Fibroblast of mammary gland (primary cell): ENCODE measurements around the gene NME4.
A peak's percentile ranks its signal among the peaks of the same experiment; 100 is the strongest.
"Not testable (repeated sequence)": the region's sequence is repeated elsewhere in the genome, so short reads cannot be mapped to it uniquely, and the experiment has no call there.

Experiments used
- DNase-seq: peaks from one replicate; pipeline ENCODE4 v3.0.0-alpha.2; 2010; ENCODE audit warnings: low read depth
- H3K4me3 ChIP-seq: 2 replicates; pipeline ENCODE4 v1.5.1; 2011; ENCODE audit warnings: low read depth, mild to moderate bottlenecking, low read length, moderate library complexity; ENCODE audit not compliant: control insufficient read depth
- CTCF ChIP-seq: conservative IDR thresholded peaks from 2 replicates; pipeline ENCODE4 v1.5.1; 2011; ENCODE audit warnings: low read depth, low read length, inconsistent platforms; ENCODE audit not compliant: control insufficient read depth, insufficient read depth

The NME4 gene

GRCh38 chr16:411576-412265 lies 14.7 kb downstream of the NME4 start:
- no peak overlapping the region for H3K4me3 ChIP-seq
- no peak for TF ChIP-seq CTCF
- no peak for DNase-seq

- DNase-seq: no peak
- H3K4me3 ChIP-seq: no peak overlapping the region
- TF ChIP-seq CTCF: no peak
Measured at GRCh38 chr16:414395-415169, 17.6 kb downstream of the NME4 start.

GRCh38 chr16:415170-415498 lies 18.1 kb downstream of the NME4 start:
- not testable (repeated sequence) for DNase-seq

GRCh38 chr16:422179-422578 lies 25.2 kb downstream of the NME4 start:
- peak; percentile 16 for DNase-seq
- not testable (repeated sequence) for H3K4me3 ChIP-seq

More at GRCh38 chr16:415170-415498, 18.1 kb downstream of the NME4 start:
- H3K4me3 ChIP-seq: not testable (repeated sequence)

GRCh38 chr16:424033-424622 lies 27.1 kb downstream of the NME4 start:
- peak overlapping the region; percentile 46 for H3K4me3 ChIP-seq
- TF ChIP-seq CTCF: no peak
- DNase-seq: peak; percentile 98

- peak overlapping the region; percentile 46 for H3K4me3 ChIP-seq
- no peak for TF ChIP-seq CTCF
- DNase-seq: peak; percentile 31
Measured at GRCh38 chr16:424623-425081, 27.7 kb downstream of the NME4 start.

- DNase-seq: peak; percentile 63
- H3K4me3 ChIP-seq: peak within 1 kb of the TSS; percentile 64
- TF ChIP-seq CTCF: peak; percentile 0
Measured at GRCh38 chr16:425082-425718, 28.2 kb downstream of the NME4 start, which contains the start of gene RAB11FIP3. RAB11FIP3 (plus strand) TSS chr16:425649; CDS start chr16:426007, 358 bp downstream.
